HG03108 (cell line): ENCODE measurements around the gene IGLL5.
"Not testable (repeated sequence)": the region's sequence is repeated elsewhere in the genome, so short reads cannot be mapped to it uniquely, and the experiment has no call there.

Experiments used
- ATAC-seq: cut with Tn5 transposase; IDR thresholded peaks from one replicate; pipeline ENCODE4 v1.9.1; 2021; ENCODE audit warnings: moderate library complexity; ENCODE audit not compliant: unreplicated experiment

Gene IGLL5

DNA sequence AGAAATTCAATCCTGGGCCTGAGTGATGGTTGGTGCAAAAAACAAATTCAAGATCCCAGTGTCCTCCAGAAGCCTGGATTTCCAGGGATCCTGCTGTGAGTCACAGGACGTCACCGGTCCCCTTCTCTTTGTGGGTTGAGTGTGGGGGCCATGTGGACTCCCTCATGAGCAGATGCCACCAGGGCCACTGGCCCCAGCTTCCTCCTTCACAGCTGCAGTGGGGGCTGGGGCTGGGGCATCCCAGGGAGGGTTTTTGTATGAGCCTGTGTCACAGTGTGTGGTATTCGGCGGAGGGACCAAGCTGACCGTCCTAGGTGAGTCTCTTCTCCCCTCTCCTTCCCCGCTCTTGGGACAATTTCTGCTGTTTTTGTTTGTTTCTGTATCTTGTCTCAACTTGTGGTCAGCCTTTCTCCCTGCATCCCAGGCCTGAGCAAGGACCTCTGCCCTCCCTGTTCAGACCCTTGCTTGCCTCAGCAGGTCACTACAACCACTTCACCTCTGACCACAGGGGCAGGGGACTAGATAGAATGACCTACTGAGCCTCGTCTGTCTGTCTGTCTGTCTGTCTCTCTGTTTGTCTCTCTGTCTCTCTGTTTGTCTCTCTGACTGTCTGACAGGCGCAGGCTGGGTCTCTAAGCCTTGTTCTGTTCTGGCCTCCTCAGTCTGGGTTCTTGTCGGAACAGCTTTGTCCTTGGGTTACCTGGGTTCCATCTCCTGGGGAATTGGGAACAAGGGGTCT lies 11.9 kb downstream of the IGLL5 start:
- ATAC-seq = not testable (repeated sequence)

DNA sequence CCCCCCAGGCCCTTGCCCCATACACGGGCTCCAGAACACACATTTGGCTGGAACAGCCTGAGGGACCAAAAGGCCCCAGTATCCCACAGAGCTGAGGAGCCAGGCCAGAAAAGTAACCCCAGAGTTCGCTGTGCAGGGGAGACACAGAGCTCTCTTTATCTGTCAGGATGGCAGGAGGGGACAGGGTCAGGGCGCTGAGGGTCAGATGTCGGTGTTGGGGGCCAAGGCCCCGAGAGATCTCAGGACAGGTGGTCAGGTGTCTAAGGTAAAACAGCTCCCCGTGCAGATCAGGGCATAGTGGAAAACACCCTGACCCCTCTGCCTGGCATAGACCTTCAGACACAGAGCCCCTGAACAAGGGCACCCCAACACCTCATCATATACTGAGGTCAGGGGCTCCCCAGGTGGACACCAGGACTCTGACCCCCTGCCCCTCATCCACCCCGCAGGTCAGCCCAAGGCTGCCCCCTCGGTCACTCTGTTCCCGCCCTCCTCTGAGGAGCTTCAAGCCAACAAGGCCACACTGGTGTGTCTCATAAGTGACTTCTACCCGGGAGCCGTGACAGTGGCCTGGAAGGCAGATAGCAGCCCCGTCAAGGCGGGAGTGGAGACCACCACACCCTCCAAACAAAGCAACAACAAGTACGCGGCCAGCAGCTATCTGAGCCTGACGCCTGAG lies 13.1 kb downstream of the IGLL5 start:
- ATAC-seq = not testable (repeated sequence)

GRCh38 chr22:22901578-22902218 lies 14.1 kb downstream of the IGLL5 start:
- no peak for ATAC-seq

DNA sequence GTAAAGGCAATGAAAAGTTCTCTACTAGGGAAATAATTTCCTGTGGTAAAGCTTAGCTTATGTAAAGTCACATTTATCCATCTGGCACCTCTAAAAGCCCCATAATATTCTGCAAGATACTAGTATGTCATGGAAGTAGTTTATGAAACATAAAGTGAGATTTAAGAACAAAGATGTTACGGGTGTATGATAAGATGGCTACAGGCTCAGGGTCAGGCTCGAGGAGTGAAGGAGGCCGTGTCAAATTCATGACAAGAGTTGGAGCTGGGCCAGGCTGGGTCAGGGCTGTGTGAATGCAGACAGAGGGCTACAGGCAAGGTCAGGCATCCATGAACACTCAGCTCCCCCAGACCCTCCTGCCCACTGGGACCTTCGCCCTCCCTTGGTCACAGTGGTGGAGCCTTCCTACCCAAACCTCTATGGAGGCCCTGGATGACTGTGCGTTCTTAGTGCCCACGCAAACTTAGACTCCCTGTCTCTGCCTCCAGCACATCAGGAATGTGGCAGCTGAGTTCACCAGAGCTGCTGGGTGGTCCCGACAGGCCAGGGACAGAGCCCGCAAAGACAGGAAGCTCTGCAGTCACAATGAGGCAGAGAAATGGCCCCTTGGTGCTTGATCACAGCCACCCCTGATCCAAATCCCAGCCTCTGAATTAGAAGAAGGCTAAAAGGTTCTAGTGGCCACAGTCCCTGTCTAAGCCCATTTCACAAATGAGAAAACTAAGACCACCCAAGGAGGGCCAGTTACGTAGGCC lies 14.8 kb downstream of the IGLL5 start:
- ATAC-seq = no peak

GRCh38 chr22:22903355-22903777 lies 15.8 kb downstream of the IGLL5 start:
- ATAC-seq = no peak

GRCh38 chr22:22903781-22904192 lies 16.2 kb downstream of the IGLL5 start:
- ATAC-seq = not testable (repeated sequence)

DNA sequence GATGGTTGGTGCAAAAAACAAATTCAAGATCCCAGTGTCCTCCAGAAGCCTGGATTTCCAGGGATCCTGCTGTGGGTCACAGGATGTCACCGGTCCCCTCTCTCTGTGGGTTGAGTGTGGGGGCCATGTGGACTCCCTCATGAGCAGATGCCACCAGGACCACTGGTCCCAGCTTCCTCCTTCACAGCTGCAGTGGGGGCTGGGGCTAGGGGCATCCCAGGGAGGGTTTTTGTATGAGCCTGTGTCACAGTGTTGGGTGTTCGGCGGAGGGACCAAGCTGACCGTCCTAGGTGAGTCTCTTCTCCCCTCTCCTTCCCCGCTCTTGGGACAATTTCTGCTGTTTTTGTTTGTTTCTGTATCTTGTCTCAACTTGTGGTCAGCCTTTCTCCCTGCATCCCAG lies 17.1 kb downstream of the IGLL5 start:
- not testable (repeated sequence) for ATAC-seq

- ATAC-seq = not testable (repeated sequence)
These were observed 18.8 kb downstream of the IGLL5 start for GRCh38 chr22:22906391-22906790.

- no peak for ATAC-seq
These were observed 19.4 kb downstream of the IGLL5 start for GRCh38 chr22:22906907-22907550.

DNA sequence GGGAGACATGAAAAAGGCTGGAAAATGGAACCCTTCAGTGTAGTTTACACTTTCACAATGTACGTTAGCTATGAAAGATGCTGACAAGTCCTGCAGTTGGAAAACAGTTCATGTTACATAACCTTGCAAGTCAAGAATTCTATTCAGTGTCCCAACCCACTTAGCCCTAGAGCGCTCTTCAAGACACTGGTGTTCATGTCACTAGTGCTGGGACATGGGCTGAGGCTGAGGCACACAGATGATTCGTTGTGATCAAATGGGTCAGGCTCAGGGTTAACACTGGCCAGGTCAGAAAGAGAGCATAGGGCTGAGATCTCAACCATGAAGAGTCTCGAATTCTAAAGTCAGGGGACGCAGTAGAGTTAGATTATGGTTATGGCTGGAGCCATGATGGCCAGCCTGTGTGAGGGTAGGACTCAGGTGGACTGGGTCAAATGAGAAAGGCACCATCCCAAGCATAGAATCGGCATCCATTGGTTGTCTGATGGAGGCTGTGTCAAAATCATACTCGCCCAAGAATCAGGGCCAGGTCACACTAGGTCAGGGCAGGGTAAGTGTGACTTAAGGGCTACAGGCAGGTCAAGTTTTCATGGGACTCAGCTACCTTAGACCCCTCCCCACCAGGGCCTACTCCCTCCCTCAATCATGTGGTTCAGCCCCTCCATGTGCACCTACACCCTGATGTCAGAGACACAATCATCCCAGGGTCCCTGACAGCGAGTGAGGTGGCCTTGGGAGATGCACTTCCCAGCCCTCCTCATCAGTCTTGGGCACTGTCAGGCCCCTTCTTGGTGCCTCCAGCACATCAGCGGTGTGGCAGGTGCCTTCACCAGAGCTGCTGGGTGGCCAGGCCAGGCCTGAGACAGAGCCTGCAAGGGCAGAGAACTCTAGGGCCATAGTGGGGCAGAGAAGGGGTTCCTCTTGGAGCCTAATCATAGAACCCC lies 20.2 kb downstream of the IGLL5 start:
- no peak for ATAC-seq

GRCh38 chr22:22908495-22908861 lies 20.9 kb downstream of the IGLL5 start:
- ATAC-seq = no peak

- ATAC-seq = no peak
These were observed 21.5 kb downstream of the IGLL5 start for GRCh38 chr22:22908941-22909604.

DNA sequence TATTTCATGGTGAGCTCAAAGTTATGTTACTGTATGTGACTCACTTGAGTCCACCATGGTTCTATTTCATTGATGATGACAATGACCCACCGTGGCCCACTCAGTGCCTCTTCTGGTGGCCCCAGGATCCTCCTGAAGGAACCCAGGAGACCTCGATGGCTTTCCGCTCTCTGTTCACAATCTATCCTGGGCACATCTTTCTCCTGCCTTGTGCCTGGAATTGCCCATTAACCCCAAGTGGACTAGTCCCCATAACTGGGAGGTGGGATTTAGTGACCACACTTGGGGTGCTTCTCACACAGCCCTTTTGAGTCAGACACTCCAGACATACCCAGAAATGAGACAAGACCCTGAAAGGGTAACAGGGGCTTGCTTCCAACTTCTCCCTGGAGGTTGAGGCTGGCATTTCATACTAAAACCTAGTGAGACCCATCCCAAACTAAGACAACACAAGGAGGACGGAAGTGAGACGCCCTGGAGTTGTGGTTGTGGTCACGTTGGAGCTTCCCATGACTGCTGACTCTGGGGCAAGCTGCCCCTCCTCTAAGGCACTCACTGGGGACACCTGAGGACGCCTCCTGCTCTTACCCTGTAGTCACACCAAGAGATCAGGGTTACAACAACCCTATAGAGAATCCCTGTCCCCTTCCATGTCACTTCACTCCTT lies 22.1 kb downstream of the IGLL5 start:
- ATAC-seq = no peak

GRCh38 chr22:22910272-22911240 lies 22.9 kb downstream of the IGLL5 start:
- ATAC-seq = no peak

DNA sequence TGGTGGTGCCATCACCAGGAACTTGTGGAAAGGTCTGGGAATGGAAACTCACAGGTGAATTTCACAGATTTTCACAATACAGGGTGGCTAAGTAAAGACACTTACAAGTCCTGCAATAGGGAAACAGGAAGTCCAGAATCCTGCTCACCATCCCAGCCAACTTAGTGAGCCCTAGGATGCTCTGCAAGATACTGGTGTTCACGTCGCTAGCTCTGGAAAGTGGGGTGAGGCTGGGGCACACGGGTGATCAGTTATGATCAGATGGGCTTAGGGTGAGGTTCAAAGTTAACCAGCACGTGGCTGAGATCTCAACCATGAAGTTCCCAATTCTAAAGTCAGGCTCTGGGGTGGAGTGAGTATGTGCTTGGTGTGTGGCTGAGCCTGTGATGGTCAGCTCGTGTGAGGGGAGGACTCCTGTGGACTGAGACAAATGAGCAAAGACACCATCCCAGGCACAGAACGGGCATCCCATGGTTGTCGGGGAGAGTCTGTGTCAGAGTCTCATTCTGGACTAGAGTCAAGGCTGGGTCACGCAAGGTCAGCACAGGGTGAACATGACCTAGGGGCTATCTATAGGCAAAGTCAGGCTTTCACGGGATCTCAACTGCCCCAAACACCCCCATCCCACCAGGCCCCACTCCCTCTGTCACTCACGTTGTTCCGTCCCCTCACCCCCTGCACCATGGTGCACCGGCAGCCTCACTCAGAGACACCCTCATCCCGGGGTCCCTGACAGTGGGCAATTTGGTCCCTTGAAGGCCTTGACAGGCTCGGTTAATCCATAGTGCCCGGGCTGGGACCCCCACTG lies 23.9 kb downstream of the IGLL5 start:
- ATAC-seq = no peak

DNA sequence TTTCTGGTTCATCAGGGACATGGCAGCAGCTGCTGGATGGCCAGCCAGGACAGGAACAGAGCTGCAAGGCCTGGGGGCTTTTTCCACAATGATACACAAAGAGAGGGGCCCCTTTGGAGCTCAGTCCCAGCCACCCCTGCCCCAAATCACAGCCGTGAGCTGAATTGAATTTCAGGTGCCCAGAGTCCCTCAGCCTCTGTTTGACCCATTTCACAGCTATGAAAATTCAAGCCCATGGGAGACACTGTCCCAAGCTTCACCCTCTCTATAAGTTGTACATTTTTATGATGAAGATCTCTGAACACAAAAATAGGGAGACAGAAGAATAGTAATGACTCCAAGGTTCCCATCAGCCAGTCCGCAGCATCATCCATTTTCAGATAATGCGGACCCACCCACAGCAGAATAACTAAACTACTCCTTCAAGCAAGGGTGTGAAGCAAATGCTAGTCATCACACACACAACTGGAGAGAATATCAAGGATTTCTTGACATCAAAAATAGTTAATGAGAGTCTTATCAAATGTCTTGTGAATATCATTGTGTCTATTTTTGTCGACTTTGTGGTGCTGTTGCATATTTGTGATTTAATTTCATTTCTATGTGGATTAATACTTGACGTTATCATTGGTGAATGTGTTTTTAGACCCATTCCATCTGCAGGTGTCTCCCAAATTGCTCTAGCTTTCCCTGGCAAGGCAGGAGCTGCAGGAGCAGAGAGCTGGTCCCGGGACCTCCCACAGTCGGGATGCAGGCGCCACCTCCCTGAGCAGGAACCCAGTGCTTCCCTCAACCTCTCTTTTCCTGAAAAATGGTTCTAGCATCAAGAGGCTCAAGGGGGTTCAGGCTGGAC lies 24.7 kb downstream of the IGLL5 start:
- no peak for ATAC-seq
